T47D (cell line): ENCODE measurements around the gene EDNRB.
A peak's percentile ranks its signal among the peaks of the same experiment; 100 is the strongest.
"Not testable (repeated sequence)": the region's sequence is repeated elsewhere in the genome, so short reads cannot be mapped to it uniquely, and the experiment has no call there.

ENCODE experiments used
- DNase-seq, 2 experiments: peaks; one replicate each; pipeline versions ENCODE4 v3.0.0 to v3.0.0-alpha.2; 2011 to 2012; ENCODE audit warnings: low read depth in 1 of 2, low spot score in 1 of 2
- JUND ChIP-seq: IDR thresholded peaks from 2 replicates; pipeline ENCODE4 v1.6.1; 2012; ENCODE audit warnings: low read depth
- in situ Hi-C: cut with HindIII; loops from 2 replicates; pipeline ENCODE4 v1.10.0; 2016; ENCODE audit warnings: low sequenced_read_pairs, low pct_unique_long_range_greater_than_20kb

EDNRB gene

DNA sequence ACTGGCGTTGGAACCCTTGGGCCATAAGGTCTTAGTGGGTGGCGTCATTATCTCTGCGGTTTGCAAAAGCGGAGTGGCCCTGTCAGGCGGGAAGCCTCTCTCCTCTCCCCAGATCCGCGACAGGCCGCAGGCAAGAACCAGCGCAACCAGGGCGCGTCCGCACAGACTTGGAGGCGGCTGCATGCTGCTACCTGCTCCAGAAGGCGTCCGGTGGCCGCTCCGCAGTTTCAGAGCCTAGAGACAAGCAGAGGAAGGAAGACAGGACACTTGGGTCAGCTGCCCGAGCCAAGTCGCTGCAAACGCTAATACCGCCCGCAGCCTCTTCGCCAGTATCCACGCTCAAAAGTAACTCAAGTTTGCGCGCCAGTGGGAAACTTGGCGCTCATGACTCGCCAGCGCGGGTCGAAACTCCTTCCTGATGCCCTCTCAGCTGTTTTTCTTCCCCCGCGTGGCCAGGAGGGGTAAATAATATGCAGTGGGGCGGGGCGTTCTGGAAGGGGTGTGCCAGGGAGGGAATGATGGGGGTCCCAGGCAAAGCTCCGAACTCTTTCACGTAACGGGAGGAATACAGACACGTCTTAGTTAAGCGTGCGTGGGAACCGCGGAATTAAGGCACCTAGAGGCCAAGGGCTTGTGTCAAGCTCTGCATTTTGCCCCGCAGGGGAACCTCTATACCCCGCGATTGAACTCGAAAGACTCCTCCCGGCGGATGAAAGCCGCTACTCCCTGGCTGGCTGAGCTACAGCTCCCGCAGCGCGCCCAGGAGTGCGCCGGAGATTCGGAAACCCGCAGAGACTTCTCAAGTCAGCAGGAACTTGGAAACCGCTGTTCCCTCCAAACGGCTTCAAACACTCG, at the start of gene EDNRB:
EDNRB (minus strand) TSS at position 441 of the 855 bp plus-strand sequence; CDS start at position 183, 258 bp downstream.
- no peak for TF ChIP-seq JUND
- DNase-seq, result peak in 1 of 2 experiments; percentile 13
- in situ Hi-C loops, result no loop called here

- in situ Hi-C loops, result no loop called here
- TF ChIP-seq JUND, result no peak
- DNase-seq, result no peak
Observed at GRCh38 chr13:77966671-77967070, 48.0 kb upstream of the EDNRB start.

GRCh38 chr13:77952737-77953136, 34.1 kb upstream of the EDNRB start:
- in situ Hi-C loops, result no loop called here
- TF ChIP-seq JUND, result no peak
- DNase-seq, result no peak

- DNase-seq, result no peak
- TF ChIP-seq JUND, result no peak
- in situ Hi-C loops, result no loop called here
Observed at GRCh38 chr13:77952276-77952675, 33.6 kb upstream of the EDNRB start.

- no peak for TF ChIP-seq JUND
- DNase-seq, result no peak
- in situ Hi-C loops, result no loop called here
Observed at GRCh38 chr13:77946522-77946921, 27.9 kb upstream of the EDNRB start.

- in situ Hi-C loops, DNase-seq: not testable (repeated sequence)
Observed at GRCh38 chr13:77935063-77935462, 16.4 kb upstream of the EDNRB start.

DNA sequence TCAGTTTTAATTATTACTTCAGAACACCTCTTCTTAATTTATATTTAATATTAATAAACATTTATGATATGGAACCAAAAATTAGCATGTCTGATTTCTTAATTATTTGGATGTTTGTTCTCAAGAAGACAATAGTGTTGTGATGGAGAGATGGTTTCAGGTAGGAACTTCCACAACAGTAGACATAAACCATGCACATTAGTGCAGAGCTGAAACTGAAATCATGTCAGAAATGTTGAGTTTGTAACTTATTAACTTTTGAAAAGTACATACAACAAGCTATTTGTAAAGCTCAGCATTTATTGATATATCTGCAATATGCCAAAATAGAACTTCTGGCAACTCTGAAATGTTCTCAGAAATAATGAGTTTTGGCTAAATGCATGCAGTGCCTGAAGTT, 11.8 kb upstream of the EDNRB start:
- DNase-seq, result no peak
- no peak for TF ChIP-seq JUND
- in situ Hi-C loops, result no loop called here

DNA sequence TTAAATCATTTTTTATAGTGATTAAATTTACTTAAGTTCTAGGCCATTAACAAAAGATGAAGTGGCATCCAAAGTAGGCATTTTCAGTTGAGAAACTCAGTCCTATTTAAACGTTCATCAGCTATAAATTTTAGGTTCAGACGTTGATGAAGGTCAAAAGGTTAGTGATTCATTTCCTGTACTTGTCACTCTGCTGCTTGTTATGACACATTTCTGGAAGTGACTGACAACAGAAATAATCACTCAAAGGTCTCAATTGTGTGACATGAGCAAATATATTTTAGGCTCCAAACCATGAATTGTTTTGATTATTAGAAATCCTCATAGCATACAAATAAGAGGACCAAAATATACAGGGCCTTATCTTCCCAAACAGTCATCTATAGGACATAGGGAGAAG, 10.3 kb upstream of the EDNRB start:
- no peak for DNase-seq
- in situ Hi-C loops, result no loop called here
- TF ChIP-seq JUND, result no peak

DNA sequence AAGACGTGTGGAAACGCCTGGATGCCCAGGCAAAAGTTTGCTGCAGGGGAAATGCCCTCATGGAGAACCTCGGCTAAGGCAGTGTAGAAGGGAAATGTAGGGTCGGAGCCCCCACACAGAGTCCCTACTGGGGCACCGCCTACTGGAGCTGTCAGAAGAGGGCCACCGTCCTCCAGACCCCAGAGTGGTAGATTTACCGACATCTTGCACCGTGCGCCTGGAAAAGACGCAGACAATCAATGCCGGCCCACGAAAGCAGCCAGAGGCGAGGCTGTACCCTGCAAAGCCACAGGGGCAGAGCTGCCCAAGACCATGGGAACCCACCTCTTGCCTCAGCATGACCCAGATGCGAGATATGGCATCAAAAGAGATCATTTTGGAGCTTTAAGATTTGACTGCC, 7.0 kb upstream of the EDNRB start:
- no peak for DNase-seq
- in situ Hi-C loops, result no loop called here
- no peak for TF ChIP-seq JUND

DNA sequence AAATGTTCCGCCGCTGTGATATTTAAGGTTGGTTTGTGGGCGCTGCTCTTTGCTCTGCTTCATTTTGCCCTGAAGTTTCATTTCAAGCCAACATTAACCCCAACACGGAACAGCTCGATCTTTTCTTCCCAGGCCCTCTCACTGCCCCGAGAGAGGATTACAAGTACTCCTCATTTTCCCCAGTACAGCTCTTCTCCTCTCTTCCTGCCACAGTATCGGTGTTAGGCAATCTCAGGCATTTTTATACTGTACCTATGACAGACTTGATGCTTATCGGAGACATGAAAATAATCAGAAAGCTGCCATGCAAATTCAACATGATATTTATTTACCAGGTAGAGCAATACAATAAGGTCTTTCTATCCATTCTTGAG, 1.3 kb upstream of the EDNRB start:
- in situ Hi-C loops, result no loop called here
- DNase-seq, result no peak
- no peak for TF ChIP-seq JUND

DNA sequence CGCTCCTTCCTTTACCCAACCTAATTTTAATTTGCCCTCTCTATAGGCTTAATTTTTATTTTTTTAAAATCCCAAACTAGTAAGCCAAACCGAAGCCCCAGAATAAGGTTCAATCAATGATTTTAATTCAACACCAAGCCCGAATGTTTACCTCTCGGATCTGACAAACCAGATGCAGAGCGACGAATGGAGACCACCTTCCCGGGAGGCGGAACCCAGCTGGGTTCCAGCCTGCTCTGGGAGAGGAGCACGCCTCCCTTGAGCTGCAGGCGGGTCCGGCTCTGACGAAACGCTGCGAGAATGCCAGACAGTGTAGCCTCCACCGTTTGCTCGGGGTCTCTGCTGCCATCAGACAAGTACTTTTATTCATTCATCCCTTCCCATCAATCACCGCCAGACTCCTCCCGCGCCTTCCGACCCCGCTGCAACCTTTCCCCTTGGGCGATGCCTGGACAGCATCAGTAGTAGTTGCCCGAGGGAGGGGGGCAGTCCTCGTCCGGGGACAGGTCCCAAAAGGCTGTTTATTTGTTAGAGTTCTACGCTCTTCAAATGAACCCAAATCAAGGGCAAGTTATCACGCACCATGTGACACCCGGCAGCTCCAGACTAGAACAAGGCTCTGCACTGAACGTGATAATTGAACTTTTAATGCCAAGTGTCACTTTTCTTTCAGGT, 752 bp upstream of the EDNRB start:
- in situ Hi-C loops, result no loop called here
- no peak for DNase-seq
- no peak for TF ChIP-seq JUND

GRCh38 chr13:77916488-77916887, 2.1 kb downstream of the EDNRB start:
- DNase-seq, result no peak
- in situ Hi-C loops, result no loop called here
- TF ChIP-seq JUND, result no peak

DNA sequence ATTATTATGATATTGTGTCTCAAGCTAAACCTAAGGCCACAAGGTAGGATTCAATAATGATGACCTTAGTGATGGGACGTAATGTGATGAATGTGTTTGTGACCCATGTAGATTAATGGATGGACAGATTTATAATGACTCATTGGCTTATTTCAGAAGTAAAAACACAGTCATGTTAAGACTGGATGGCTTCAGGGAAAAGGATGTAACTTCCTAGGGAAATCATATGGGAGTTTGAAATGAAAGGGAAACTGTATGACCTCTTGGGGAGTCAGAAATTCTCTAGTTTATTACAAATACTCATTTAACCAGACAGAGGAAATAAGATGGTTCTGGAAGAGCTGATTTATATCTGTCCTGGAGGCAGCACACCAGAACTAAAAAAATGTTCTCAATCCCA, 2.9 kb downstream of the EDNRB start:
- no peak for DNase-seq
- in situ Hi-C loops, result no loop called here
- no peak for TF ChIP-seq JUND
